Naive B cell (primary cell): ENCODE results near the gene ZNF532. TPM values are rescaled to one million over a fixed set of nuclear protein-coding genes. Genes with fewer than 3 reads are reported as not detected.

Source experiments
- ATAC-seq, 2 donors: fragments of 150-1000 bp; cut with Tn5 transposase; 2 replicates each; pipeline ENCODE4 v1.10.0; 2021; ENCODE audit warnings: low read depth in 2 of 2, mild to moderate bottlenecking in 2 of 2, moderate library complexity in 2 of 2
- DNase-seq: peaks from one replicate; pipeline ENCODE4 v3.0.0; 2022
- H3K27ac Mint-ChIP-seq, 6 donors: one replicate each; pipeline ENCODE4 v1.8.0; 2020 to 2022; ENCODE audit warnings: mild to moderate bottlenecking in 6 of 6, mixed read lengths in 6 of 6, moderate library complexity in 5 of 6, inconsistent platforms in 2 of 6
- H3K27me3 Mint-ChIP-seq, 3 donors: one replicate each; pipeline ENCODE4 v1.8.0; 2021 to 2022; ENCODE audit warnings: mixed read lengths in 3 of 3, mild to moderate bottlenecking in 1 of 3
- H3K36me3 Mint-ChIP-seq, 2 donors: one replicate each; pipeline ENCODE4 v1.8.0; 2020 to 2022; ENCODE audit warnings: mixed read lengths in 2 of 2, inconsistent platforms in 1 of 2, mild to moderate bottlenecking in 1 of 2
- H3K4me1 Mint-ChIP-seq, 3 donors: one replicate each; pipeline ENCODE4 v1.8.0; 2020 to 2022; ENCODE audit warnings: mixed read lengths in 3 of 3, inconsistent platforms in 1 of 3, mild to moderate bottlenecking in 1 of 3, moderate library complexity in 1 of 3
- H3K4me3 Mint-ChIP-seq, 8 donors: one replicate each; pipeline ENCODE4 v1.8.0; 2020 to 2022; ENCODE audit warnings: mild to moderate bottlenecking in 8 of 8, mixed read lengths in 8 of 8, moderate library complexity in 8 of 8, inconsistent platforms in 2 of 8
- H3K9me3 Mint-ChIP-seq, 7 donors: one replicate each; pipeline ENCODE4 v1.8.0; 2020 to 2022; ENCODE audit warnings: mixed read lengths in 7 of 7, mild to moderate bottlenecking in 5 of 7, inconsistent platforms in 2 of 7, moderate library complexity in 1 of 7
- polyA plus RNA-seq, 6 donors: library from polyadenylated mRNA; unstranded; fragments of 300-500 nt; fragmentation: Illumina TruSeq; gene quantifications; one replicate each; pipeline ENCODE4 v1.2.3, GENCODE V29; 2021; ENCODE audit warnings: low read depth in 6 of 6

ZNF532 gene
- polyA plus RNA-seq, 6 donors from 2014 or later: 4.5 to 13.4 (median 8.9) TPM

- Mint-ChIP-seq H3K9me3 (peaks cover 0 to 5% (median 0%) of the 10 kb centered on the region in 7 donors), H3K4me1 (peaks cover 36 to 42% (median 41%) of the 10 kb centered on the region in 3 donors), H3K27me3 (peaks cover 0 to 11% (median 0%) of the 10 kb centered on the region in 3 donors), H3K36me3 (peaks cover 27 to 49% of the 10 kb centered on the region in 2 donors), H3K27ac (peak overlapping the region in 2 of 6 donors; percentile 38 to 63), H3K4me3 (peak overlapping the region in 1 of 8 donors; percentile 88)
- no peak for DNase-seq
- ATAC-seq: no peak
Measured at GRCh38 chr18:58866066-58866772, 1.5 kb downstream of the ZNF532 start.

- Mint-ChIP-seq H3K9me3 (peaks cover 0 to 5% (median 0%) of the 10 kb centered on the region in 7 donors), H3K36me3 (peaks cover 27 to 49% of the 10 kb centered on the region in 2 donors), H3K4me3 (peak overlapping the region in 1 of 8 donors; percentile 59), H3K4me1 (peaks cover 36 to 45% (median 45%) of the 10 kb centered on the region in 3 donors), H3K27ac (peak overlapping the region in 2 of 6 donors; percentile 38 to 63), H3K27me3 (peaks cover 0 to 11% (median 0%) of the 10 kb centered on the region in 3 donors)
- no peak for ATAC-seq
- no peak for DNase-seq
Measured at GRCh38 chr18:58866773-58867150, 2.1 kb downstream of the ZNF532 start.

GRCh38 chr18:58867281-58867961 lies 2.7 kb downstream of the ZNF532 start:
- ATAC-seq: no peak
- Mint-ChIP-seq H3K9me3 (peaks cover 0 to 5% (median 0%) of the 10 kb centered on the region in 7 donors), H3K27ac (peak overlapping the region in 1 of 6 donors; percentile 64), H3K27me3 (peaks cover 0 to 11% (median 0%) of the 10 kb centered on the region in 3 donors), H3K4me3 (peak overlapping the region in 2 of 8 donors; percentile 59), H3K4me1 (peaks cover 34 to 42% (median 40%) of the 10 kb centered on the region in 3 donors), H3K36me3 (peaks cover 33 to 49% of the 10 kb centered on the region in 2 donors)
- DNase-seq: no peak

GRCh38 chr18:58868440-58868839 lies 3.8 kb downstream of the ZNF532 start:
- Mint-ChIP-seq H3K4me3 (no peak overlapping the region), H3K9me3 (peaks cover 0 to 5% (median 0%) of the 10 kb centered on the region in 7 donors), H3K27me3 (peaks cover 0 to 11% (median 0%) of the 10 kb centered on the region in 3 donors), H3K27ac (peak overlapping the region in 1 of 6 donors; percentile 82), H3K4me1 (peaks cover 29 to 39% (median 35%) of the 10 kb centered on the region in 3 donors), H3K36me3 (peaks cover 33 to 49% of the 10 kb centered on the region in 2 donors)
- no peak for DNase-seq
- no peak for ATAC-seq

GRCh38 chr18:58870130-58870529 lies 5.5 kb downstream of the ZNF532 start:
- Mint-ChIP-seq H3K36me3 (peaks cover 33 to 48% of the 10 kb centered on the region in 2 donors), H3K4me3 (peak overlapping the region in 1 of 8 donors; percentile 48), H3K4me1 (peaks cover 18 to 28% (median 24%) of the 10 kb centered on the region in 3 donors), H3K27ac (peak overlapping the region in 3 of 6 donors; percentile 37 to 77 (median 67)), H3K27me3 (peaks cover 0 to 11% (median 0%) of the 10 kb centered on the region in 3 donors), H3K9me3 (peaks cover 0 to 5% (median 0%) of the 10 kb centered on the region in 7 donors)
- no peak for ATAC-seq
- DNase-seq: no peak

DNA sequence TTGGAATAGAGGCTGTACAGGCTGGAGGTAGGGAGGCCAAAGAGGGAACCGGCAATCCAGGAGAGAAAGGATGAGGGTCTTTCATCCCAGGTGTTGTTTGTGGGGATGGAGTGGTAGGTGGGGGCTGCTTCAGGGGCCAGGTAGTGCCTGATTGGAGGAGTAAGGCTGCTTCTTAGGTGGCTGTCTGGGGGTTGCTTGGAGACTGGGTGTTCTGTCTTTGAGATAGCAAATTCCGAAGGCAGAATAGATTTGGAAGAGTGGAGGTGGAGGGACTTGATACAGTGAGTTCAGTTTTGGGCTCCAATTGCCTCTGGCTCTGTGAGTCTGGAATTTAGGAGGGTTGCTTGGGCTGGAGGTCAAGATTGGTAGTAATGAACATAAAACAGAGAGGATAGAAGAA lies 5.9 kb downstream of the ZNF532 start:
- DNase-seq (no peak), ATAC-seq (no peak)
- H3K36me3 Mint-ChIP-seq: peaks cover 30 to 43% of the 10 kb centered on the region in 2 donors
- peaks cover 13 to 24% (median 21%) of the 10 kb centered on the region in 3 donors for H3K4me1 Mint-ChIP-seq
- peak overlapping the region in 2 of 6 donors; percentile 33 to 67 for H3K27ac Mint-ChIP-seq
- H3K9me3 Mint-ChIP-seq: peaks cover 0 to 5% (median 0%) of the 10 kb centered on the region in 7 donors
- peak overlapping the region in 2 of 8 donors; percentile 16 to 48 for H3K4me3 Mint-ChIP-seq
- H3K27me3 Mint-ChIP-seq: peaks cover 0 to 11% (median 0%) of the 10 kb centered on the region in 3 donors

DNA sequence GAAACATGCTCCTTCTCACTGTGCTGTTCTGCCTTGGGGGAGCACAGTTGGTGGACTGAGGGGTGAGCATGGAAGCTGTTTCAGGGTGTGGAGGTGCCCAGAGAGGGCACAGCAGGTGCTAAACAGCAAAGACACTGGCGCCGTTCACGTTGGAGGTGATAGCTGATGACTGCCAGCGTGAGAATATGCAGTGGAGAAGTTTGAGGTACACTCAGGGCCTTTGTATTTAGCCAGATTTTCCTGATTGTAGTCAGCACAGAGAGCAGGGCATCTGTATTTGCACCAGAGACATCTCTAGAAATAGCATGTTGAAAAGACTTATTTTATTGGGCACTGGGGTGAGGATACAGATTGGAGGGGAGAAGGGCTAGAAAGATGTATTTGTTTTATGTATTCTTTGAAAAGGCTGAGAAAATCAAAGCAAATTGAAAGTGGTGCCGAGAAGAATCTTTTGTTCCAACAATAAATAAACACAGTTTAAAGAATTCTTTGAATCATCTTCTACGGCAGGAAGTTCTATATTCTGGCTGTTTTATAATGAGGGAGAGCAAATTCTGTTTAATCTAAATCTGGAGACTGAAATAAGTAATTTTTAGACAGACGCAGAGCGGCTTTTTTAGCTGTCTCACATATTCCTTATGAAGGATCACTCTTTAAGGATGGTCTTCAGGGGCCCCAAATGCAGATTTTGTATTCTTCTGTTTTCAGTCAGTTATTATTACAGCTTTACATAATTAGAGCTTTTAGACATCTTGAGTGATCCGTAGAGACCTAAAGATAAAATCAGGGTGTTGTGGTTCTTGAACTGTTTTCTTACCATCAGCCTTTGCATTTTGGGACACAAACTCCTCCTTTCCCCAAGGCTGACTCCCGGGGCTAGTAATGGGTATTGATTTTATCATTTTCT lies 7.1 kb downstream of the ZNF532 start:
- peaks cover 0 to 11% (median 0%) of the 10 kb centered on the region in 3 donors for H3K27me3 Mint-ChIP-seq
- DNase-seq (no peak), ATAC-seq (no peak)
- peaks cover 23 to 35% of the 10 kb centered on the region in 2 donors for H3K36me3 Mint-ChIP-seq
- peaks cover 10 to 19% (median 18%) of the 10 kb centered on the region in 3 donors for H3K4me1 Mint-ChIP-seq
- peaks cover 0 to 5% (median 0%) of the 10 kb centered on the region in 7 donors for H3K9me3 Mint-ChIP-seq
- H3K4me3 Mint-ChIP-seq: no peak overlapping the region
- H3K27ac Mint-ChIP-seq: peak overlapping the region in 3 of 6 donors; percentile 39 to 79 (median 52)

DNA sequence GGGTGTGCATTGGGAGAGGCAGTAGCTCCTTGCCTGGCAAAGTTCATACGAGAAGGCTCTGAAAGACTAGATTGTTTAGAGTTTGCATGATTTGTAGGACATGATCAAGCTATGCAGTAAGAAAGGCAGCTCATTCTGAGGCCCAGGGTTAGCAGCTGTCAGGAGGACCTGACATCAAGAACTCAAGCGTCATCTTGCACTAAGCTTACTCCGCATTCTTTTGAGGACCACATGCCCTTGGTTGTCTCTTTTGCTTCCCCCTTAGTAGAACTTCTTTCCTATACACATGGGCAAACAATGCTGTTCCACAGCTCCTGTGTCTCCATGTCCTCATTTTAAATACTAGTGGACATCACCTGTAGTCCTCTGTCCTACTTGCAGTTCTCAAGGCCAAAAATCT lies 14.0 kb downstream of the ZNF532 start:
- Mint-ChIP-seq H3K4me3 (no peak overlapping the region), H3K27ac (no peak overlapping the region), H3K4me1 (peaks cover 13 to 28% (median 23%) of the 10 kb centered on the region in 3 donors), H3K27me3 (peaks cover 0 to 11% (median 0%) of the 10 kb centered on the region in 3 donors), H3K9me3 (no peaks in the 10 kb centered on the region), H3K36me3 (peaks cover 0 to 27% of the 10 kb centered on the region in 2 donors)
- DNase-seq: no peak
- ATAC-seq: no peak

GRCh38 chr18:58881477-58881876 lies 16.8 kb downstream of the ZNF532 start:
- peaks cover 14 to 29% (median 25%) of the 10 kb centered on the region in 3 donors for H3K4me1 Mint-ChIP-seq

DNA sequence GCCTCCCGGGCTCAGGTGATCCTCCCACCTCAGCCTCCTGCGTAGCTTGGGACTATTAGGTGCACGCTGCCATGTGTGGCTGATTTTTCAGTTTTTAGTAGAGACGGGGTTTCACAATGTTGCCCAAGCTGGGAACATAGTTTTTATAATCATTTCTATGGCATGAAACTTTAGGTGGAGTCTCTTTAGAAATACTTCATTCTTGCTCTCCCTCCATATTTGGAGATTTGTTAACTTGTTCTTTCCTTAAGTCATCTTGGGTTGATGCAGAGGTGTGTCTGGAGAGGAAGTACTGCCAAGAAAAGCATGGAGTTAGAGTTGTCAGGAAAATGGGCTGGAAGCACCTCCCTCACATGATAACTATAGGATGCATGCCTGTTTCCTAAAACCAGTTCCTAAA lies 17.4 kb downstream of the ZNF532 start:
- no peak for ATAC-seq
- H3K36me3 Mint-ChIP-seq: peaks cover 0 to 24% of the 10 kb centered on the region in 2 donors
- no peaks in the 10 kb centered on the region for H3K9me3 Mint-ChIP-seq
- H3K27me3 Mint-ChIP-seq: peaks cover 0 to 11% (median 0%) of the 10 kb centered on the region in 3 donors
- no peak overlapping the region for H3K4me3 Mint-ChIP-seq
- DNase-seq: no peak
- H3K27ac Mint-ChIP-seq: peak overlapping the region in 1 of 6 donors; percentile 73
- H3K4me1 Mint-ChIP-seq: peaks cover 17 to 31% (median 29%) of the 10 kb centered on the region in 3 donors

More at GRCh38 chr18:58881477-58881876, 16.8 kb downstream of the ZNF532 start:
- ATAC-seq (no peak), DNase-seq (no peak)
- peaks cover 0 to 27% of the 10 kb centered on the region in 2 donors for H3K36me3 Mint-ChIP-seq
- H3K27ac Mint-ChIP-seq: no peak overlapping the region
- no peaks in the 10 kb centered on the region for H3K9me3 Mint-ChIP-seq
- H3K27me3 Mint-ChIP-seq: peaks cover 0 to 11% (median 0%) of the 10 kb centered on the region in 3 donors
- no peak overlapping the region for H3K4me3 Mint-ChIP-seq

GRCh38 chr18:58882686-58883085 lies 18.0 kb downstream of the ZNF532 start:
- Mint-ChIP-seq H3K27ac (peak overlapping the region in 1 of 6 donors; percentile 14), H3K4me1 (peaks cover 20 to 32% (median 31%) of the 10 kb centered on the region in 3 donors), H3K27me3 (peaks cover 0 to 7% (median 0%) of the 10 kb centered on the region in 3 donors), H3K4me3 (no peak overlapping the region), H3K36me3 (peaks cover 0 to 17% of the 10 kb centered on the region in 2 donors), H3K9me3 (no peaks in the 10 kb centered on the region)
- ATAC-seq (no peak), DNase-seq (no peak)

DNA sequence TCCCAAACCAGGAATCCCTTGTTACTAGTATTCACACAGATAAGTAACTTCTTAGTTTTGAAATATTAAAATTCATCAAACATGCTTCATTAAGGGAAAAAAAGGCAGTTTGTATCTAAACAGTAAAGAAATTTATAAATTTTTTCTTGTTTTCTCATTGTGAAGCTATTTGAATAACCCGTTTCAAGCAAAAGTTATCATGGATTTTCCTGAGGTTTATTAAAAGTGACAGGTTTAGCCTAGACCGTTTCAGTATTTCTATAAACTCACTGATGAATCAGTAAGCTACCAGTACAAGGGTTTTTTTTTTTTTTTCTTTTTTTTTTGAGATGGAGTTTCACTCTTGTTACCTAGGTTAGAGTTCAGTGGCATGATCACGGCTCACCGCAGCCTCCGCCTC lies 20.0 kb downstream of the ZNF532 start:
- H3K4me3 Mint-ChIP-seq: no peak overlapping the region
- no peak overlapping the region for H3K27ac Mint-ChIP-seq
- peaks cover 0 to 6% of the 10 kb centered on the region in 2 donors for H3K36me3 Mint-ChIP-seq
- no peaks in the 10 kb centered on the region for H3K27me3 Mint-ChIP-seq
- no peaks in the 10 kb centered on the region for H3K9me3 Mint-ChIP-seq
- H3K4me1 Mint-ChIP-seq: peaks cover 22 to 30% (median 30%) of the 10 kb centered on the region in 3 donors
- DNase-seq (no peak), ATAC-seq (no peak)
